Upper lobe of right lung (tissue), 1 donor: Measurements from ENCODE around the gene ITGB7. TPM values are rescaled to one million over a fixed set of nuclear protein-coding genes. Genes with fewer than 3 reads are reported as not detected.

Source experiments
- ATAC-seq: fragments of 200-7000 bp; cut with Tn5 transposase; one replicate; pipeline ENCODE4 v1.9.1; 2020; ENCODE audit warnings: mild to moderate bottlenecking, moderate library complexity
- DNase-seq: peaks from one replicate; pipeline ENCODE4 v3.0.0-alpha.2; 2020
- H3K27ac ChIP-seq: fragments of 200-600 bp; one replicate; pipeline ENCODE4 v1.8.0; 2022
- H3K27me3 ChIP-seq: fragments of 200-600 bp; one replicate; pipeline ENCODE4 v1.8.0; 2022; ENCODE audit warnings: mild to moderate bottlenecking
- H3K36me3 ChIP-seq: fragments of 200-600 bp; one replicate; pipeline ENCODE4 v1.8.0; 2022
- H3K4me1 ChIP-seq: fragments of 200-600 bp; one replicate; pipeline ENCODE4 v1.8.0; 2022
- H3K4me3 ChIP-seq: fragments of 200-600 bp; one replicate; pipeline ENCODE4 v1.8.0; 2022; ENCODE audit warnings: mild to moderate bottlenecking
- H3K9me3 ChIP-seq: fragments of 200-600 bp; one replicate; pipeline ENCODE4 v1.8.0; 2022
- intact Hi-C: fragments of 100-400 bp; cut with DNase I; formaldehyde crosslinking; loops from one replicate; pipeline ENCODE4 v1.11.0; 2022
- total RNA-seq: library from RNA; stranded (reverse); fragmentation: NEBNext Ultra II Directional; extraction: Animal tissue kit (Norgen Biotek cat#: 25700); gene quantifications from one replicate; pipeline ENCODE4 v1.2.1, GENCODE V29; 2021
- TF ChIP-seq, protein P1 (sequence below): fragments of 200-600 bp; IDR thresholded peaks from one replicate; pipeline ENCODE4 v1.8.0; 2022; ENCODE audit warnings: antibody characterized with exemption
- donor health status: DM: no; HTN: yes; CAD: no; lungs with severe emphysema.

ITGB7 gene
- total RNA-seq, 1 donor from 2014 or later, result 7.7 TPM

DNA sequence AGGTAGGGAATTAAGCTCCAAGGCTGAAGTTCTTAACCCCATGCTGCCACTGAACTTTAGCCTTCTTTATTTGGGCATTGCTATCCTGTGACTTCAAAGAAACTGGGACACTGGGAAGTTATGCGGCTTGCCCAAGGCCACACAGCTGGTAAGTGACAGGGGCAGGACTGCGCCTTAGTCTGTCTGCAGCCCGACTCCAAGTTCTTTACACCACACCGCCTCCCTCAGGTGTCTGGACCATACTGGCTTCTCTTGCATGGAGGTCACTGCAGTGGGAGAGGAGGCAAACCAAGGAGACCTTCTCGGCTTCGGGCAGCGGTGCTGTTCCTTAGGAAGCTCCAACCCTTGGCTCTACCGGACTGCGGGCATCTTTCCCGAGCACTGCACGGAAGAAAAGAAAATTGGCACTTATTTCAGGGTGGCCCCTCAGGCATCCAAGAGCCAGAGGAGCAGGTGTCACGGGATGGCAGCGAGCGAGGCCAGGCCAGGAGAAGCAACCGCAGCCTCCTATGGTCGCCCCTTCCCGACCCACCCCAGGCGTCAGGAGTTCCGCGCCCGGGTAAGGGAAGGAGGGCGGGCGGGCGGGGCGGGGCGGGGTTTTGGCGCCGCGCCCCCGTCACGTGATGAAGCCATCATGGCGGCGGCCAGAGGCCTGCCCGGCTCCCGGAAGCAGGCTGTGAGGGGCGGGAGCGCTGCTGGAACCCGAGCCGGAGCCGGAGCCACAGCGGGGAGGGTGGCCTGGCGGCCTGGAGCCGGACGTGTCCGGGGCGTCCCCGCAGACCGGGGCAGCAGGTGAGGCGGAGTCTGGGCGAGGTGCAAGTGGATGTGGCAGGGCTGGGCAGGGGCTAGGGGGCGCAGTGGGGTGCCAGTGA, 44.7 kb upstream of the ITGB7 start:
- Histone ChIP-seq H3K4me1 (peaks cover 20% of the 10 kb centered on the region), H3K36me3 (no peaks in the 10 kb centered on the region), H3K4me3 (peak overlapping the region; percentile 87), H3K27ac (peak overlapping the region; percentile 92), H3K9me3 (no peaks in the 10 kb centered on the region), H3K27me3 (no peaks in the 10 kb centered on the region)
- peak; percentile 91 for ATAC-seq
- intact Hi-C loops, result no loop called here
- peak; percentile 90 for DNase-seq
- TF ChIP-seq, protein P1, sequence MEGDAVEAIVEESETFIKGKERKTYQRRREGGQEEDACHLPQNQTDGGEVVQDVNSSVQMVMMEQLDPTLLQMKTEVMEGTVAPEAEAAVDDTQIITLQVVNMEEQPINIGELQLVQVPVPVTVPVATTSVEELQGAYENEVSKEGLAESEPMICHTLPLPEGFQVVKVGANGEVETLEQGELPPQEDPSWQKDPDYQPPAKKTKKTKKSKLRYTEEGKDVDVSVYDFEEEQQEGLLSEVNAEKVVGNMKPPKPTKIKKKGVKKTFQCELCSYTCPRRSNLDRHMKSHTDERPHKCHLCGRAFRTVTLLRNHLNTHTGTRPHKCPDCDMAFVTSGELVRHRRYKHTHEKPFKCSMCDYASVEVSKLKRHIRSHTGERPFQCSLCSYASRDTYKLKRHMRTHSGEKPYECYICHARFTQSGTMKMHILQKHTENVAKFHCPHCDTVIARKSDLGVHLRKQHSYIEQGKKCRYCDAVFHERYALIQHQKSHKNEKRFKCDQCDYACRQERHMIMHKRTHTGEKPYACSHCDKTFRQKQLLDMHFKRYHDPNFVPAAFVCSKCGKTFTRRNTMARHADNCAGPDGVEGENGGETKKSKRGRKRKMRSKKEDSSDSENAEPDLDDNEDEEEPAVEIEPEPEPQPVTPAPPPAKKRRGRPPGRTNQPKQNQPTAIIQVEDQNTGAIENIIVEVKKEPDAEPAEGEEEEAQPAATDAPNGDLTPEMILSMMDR, result peak; percentile 35

DNA sequence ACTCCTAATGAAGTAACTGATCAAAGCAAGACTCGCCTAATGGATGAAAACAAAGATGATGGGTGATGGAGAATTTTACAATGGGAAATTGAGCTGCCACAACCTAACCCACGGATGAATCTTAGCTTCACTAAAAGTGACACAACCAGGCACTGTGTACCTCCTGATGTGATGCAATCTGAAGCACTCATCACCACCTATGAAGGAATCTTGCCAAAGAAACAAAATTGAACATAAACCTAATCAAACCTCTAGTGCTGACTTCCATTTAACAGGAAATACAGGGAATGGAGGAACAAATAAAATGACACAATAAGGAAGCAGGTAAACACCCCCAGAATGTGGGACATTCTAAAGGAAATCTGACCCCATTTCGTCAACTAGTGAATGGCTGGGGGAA, 38.2 kb upstream of the ITGB7 start:
- Histone ChIP-seq H3K4me3 (no peak overlapping the region), H3K36me3 (no peaks in the 10 kb centered on the region), H3K27me3 (no peaks in the 10 kb centered on the region), H3K4me1 (no peaks in the 10 kb centered on the region), H3K27ac (no peak overlapping the region), H3K9me3 (no peaks in the 10 kb centered on the region)
- no peak for ATAC-seq
- DNase-seq, result no peak
- TF ChIP-seq, protein P1, result no peak
- intact Hi-C loops, result no loop called here

DNA sequence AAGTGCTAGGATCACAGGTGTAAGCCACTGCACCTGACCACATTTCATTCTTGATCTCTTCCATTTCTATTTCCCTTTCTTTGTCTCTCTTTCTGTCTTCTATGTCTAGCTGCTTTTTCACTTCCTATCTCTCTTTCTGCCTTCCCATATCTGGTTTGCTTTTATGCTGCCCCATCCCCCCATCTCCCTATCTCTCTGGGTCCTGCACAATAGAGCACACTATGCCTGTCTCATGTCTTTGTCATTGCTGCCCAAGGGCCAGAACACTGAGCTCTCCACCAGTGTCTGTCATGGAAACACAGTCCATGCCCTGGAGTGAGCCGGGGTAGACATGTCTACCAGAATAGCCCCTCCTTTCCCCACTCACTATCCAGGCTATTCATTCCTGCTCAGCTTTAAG, 37.3 kb upstream of the ITGB7 start:
- Histone ChIP-seq H3K4me3 (no peak overlapping the region), H3K4me1 (no peaks in the 10 kb centered on the region), H3K36me3 (no peaks in the 10 kb centered on the region), H3K9me3 (no peaks in the 10 kb centered on the region), H3K27me3 (no peaks in the 10 kb centered on the region), H3K27ac (no peak overlapping the region)
- TF ChIP-seq, protein P1, result no peak
- no peak for DNase-seq
- no peak for ATAC-seq
- intact Hi-C loops, result no loop called here

DNA sequence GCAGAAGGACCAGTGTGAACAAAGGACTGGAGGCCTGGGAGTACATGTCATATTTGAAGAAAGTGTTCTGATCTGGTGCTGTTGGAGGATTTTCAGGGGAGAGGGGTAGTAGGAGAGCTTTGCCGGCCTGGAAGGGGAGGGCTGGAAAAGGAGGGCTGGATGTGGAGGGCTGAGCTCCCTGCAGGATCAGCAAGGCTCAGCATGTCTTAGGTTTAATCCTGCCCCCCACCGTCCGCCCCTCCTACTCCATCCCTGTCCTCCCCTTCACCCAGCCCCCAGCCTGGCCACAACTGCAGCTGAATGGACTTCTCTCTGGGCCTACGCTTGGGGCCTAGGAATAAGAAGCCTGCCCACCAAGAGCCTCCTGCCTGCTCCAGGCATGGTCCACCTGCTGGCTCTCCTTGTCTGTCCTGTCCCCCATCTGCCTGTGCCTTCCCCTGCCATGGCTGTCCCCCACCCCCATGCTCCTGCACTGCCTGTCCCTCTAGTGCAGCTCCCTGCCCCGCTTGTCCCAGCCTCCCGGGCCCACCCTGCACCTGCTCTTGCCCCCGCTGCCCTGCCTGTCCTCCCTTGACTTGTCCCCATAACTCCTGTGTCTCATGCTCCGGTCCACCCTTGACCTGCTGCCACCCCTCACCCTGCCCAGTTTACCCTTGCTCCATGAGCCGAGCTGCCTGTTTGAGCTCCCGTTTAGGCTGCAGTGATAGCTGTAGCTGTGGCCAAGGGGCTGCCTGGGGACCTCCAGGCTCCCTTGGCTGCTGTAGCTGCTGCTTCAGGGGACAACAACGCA, 34.8 kb upstream of the ITGB7 start:
- Histone ChIP-seq H3K36me3 (no peaks in the 10 kb centered on the region), H3K27ac (no peak overlapping the region), H3K27me3 (no peaks in the 10 kb centered on the region), H3K4me1 (no peaks in the 10 kb centered on the region), H3K9me3 (no peaks in the 10 kb centered on the region), H3K4me3 (no peak overlapping the region)
- TF ChIP-seq, protein P1, result no peak
- ATAC-seq (peak; percentile 22), DNase-seq (no peak)
- intact Hi-C loops, result no loop called here

DNA sequence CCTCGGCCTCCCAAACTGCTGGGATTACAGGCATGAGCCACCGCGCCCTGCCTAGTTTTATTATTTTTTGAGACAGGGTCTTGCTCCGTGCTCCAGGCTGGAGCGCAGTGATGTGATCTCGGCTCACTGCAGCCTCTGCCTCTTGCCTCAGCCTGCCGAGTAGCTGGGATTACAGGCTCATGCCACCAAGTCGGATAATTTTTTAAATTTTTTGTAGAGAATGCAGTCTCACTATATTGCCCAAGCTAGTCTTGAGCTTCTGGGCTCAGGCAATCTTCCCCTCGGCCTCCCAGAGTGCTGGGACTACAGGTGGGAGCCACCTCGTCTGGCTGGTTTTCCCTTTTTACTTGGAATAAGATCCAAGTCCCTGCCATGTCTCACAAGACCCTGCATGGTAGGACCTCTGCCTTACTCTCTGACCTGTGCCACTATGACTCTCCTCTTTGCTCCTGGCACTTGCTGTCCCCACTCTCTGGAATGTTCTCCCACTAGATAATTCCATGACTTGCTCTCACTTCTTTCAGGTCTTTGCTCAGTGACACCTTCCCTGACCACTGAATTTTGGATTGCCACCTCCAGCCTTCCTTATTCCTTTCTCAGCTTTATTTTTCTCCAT, 32.7 kb upstream of the ITGB7 start:
- H3K27ac ChIP-seq, result no peak overlapping the region
- H3K36me3 ChIP-seq, result no peaks in the 10 kb centered on the region
- intact Hi-C loops, result no loop called here
- H3K4me3 ChIP-seq, result no peak overlapping the region
- H3K4me1 ChIP-seq, result peaks cover 3% of the 10 kb centered on the region
- H3K9me3 ChIP-seq, result no peaks in the 10 kb centered on the region
- no peak for DNase-seq
- H3K27me3 ChIP-seq, result no peaks in the 10 kb centered on the region
- TF ChIP-seq, protein P1, result no peak
- no peak for ATAC-seq
